Effector memory CD4-positive, alpha-beta T cell (primary cell): ENCODE measurements around the gene KCNQ4.

ENCODE experiments used
- DNase-seq, 3 donors: peaks; one replicate each; pipeline ENCODE4 v3.0.0-alpha.2; 2020
- H3K27ac ChIP-seq: 2 replicates; pipeline ENCODE4 v1.7.0; 2013; ENCODE audit warnings: mild to moderate bottlenecking, low read length, moderate library complexity; ENCODE audit not compliant: insufficient read depth, poor library complexity, severe bottlenecking
- H3K27me3 ChIP-seq: replicated peaks from 2 replicates; pipeline ENCODE4 v1.7.0; 2013; ENCODE audit warnings: mild to moderate bottlenecking, low read length; ENCODE audit not compliant: insufficient read depth, control insufficient read depth, poor library complexity, severe bottlenecking
- H3K36me3 ChIP-seq: 2 replicates; pipeline ENCODE4 v1.7.0; 2013; ENCODE audit warnings: mild to moderate bottlenecking, low read length, moderate library complexity; ENCODE audit not compliant: control insufficient read depth, insufficient read depth
- H3K4me1 ChIP-seq: 2 replicates; pipeline ENCODE4 v1.7.0; 2013; ENCODE audit warnings: low read length, mild to moderate bottlenecking; ENCODE audit not compliant: control insufficient read depth, insufficient read depth, poor library complexity, severe bottlenecking
- H3K4me3 ChIP-seq: 2 replicates; pipeline ENCODE4 v1.7.0; 2013; ENCODE audit warnings: low read length, low read depth, mild to moderate bottlenecking; ENCODE audit not compliant: insufficient read depth, poor library complexity, severe bottlenecking
- H3K9me3 ChIP-seq: 2 replicates; pipeline ENCODE4 v1.7.0; 2013; ENCODE audit warnings: mild to moderate bottlenecking, low read length, moderate library complexity; ENCODE audit not compliant: control insufficient read depth

The KCNQ4 gene

GRCh38 chr1:40825996-40826395 lies 42.4 kb downstream of the KCNQ4 start:
- H3K36me3 ChIP-seq, result no peaks in the 10 kb centered on the region
- no peak for DNase-seq
- H3K4me1 ChIP-seq, result peaks cover 11% of the 10 kb centered on the region
- H3K9me3 ChIP-seq, result no peaks in the 10 kb centered on the region
- H3K27ac ChIP-seq, result no peak overlapping the region
- no peaks in the 10 kb centered on the region for H3K27me3 ChIP-seq
- no peak overlapping the region for H3K4me3 ChIP-seq

GRCh38 chr1:40829631-40830245 lies 46.2 kb downstream of the KCNQ4 start:
- H3K9me3 ChIP-seq, result no peaks in the 10 kb centered on the region
- H3K4me3 ChIP-seq, result no peak overlapping the region
- no peak for DNase-seq
- no peaks in the 10 kb centered on the region for H3K36me3 ChIP-seq
- no peak overlapping the region for H3K27ac ChIP-seq
- peaks cover 11% of the 10 kb centered on the region for H3K4me1 ChIP-seq
- H3K27me3 ChIP-seq, result no peaks in the 10 kb centered on the region

GRCh38 chr1:40830419-40830943 lies 46.9 kb downstream of the KCNQ4 start:
- Histone ChIP-seq H3K4me3 (no peak overlapping the region), H3K36me3 (no peaks in the 10 kb centered on the region), H3K9me3 (no peaks in the 10 kb centered on the region), H3K4me1 (peaks cover 6% of the 10 kb centered on the region), H3K27me3 (no peaks in the 10 kb centered on the region), H3K27ac (no peak overlapping the region)
- DNase-seq, result no peak

GRCh38 chr1:40831001-40831732 lies 47.6 kb downstream of the KCNQ4 start:
- Histone ChIP-seq H3K27me3 (no peaks in the 10 kb centered on the region), H3K36me3 (no peaks in the 10 kb centered on the region), H3K9me3 (no peaks in the 10 kb centered on the region), H3K27ac (no peak overlapping the region), H3K4me1 (no peaks in the 10 kb centered on the region), H3K4me3 (no peak overlapping the region)
- DNase-seq, result no peak

GRCh38 chr1:40833979-40834378 lies 50.4 kb downstream of the KCNQ4 start:
- Histone ChIP-seq H3K36me3 (no peaks in the 10 kb centered on the region), H3K4me3 (no peak overlapping the region), H3K27ac (no peak overlapping the region), H3K9me3 (no peaks in the 10 kb centered on the region), H3K27me3 (no peaks in the 10 kb centered on the region), H3K4me1 (no peaks in the 10 kb centered on the region)
- no peak for DNase-seq

GRCh38 chr1:40834968-40835545 lies 51.5 kb downstream of the KCNQ4 start:
- Histone ChIP-seq H3K4me3 (no peak overlapping the region), H3K27ac (no peak overlapping the region), H3K36me3 (no peaks in the 10 kb centered on the region), H3K4me1 (no peaks in the 10 kb centered on the region), H3K27me3 (no peaks in the 10 kb centered on the region), H3K9me3 (no peaks in the 10 kb centered on the region)
- DNase-seq, result no peak

- Histone ChIP-seq H3K4me1 (no peaks in the 10 kb centered on the region), H3K9me3 (no peaks in the 10 kb centered on the region), H3K36me3 (no peaks in the 10 kb centered on the region)
Measured at GRCh38 chr1:40836283-40836682, 52.7 kb downstream of the KCNQ4 start.

GRCh38 chr1:40837601-40838000 lies 54.0 kb downstream of the KCNQ4 start:
- Histone ChIP-seq H3K4me3 (no peak overlapping the region), H3K27ac (no peak overlapping the region), H3K36me3 (no peaks in the 10 kb centered on the region), H3K9me3 (no peaks in the 10 kb centered on the region), H3K27me3 (no peaks in the 10 kb centered on the region), H3K4me1 (no peaks in the 10 kb centered on the region)
- DNase-seq, result no peak

More at GRCh38 chr1:40836283-40836682, 52.7 kb downstream of the KCNQ4 start:
- H3K27me3 ChIP-seq, result no peaks in the 10 kb centered on the region
- H3K27ac ChIP-seq, result no peak overlapping the region
- H3K4me3 ChIP-seq, result no peak overlapping the region
- DNase-seq, result no peak

GRCh38 chr1:40838045-40838979 lies 54.7 kb downstream of the KCNQ4 start:
- Histone ChIP-seq H3K4me3 (no peak overlapping the region), H3K9me3 (no peaks in the 10 kb centered on the region), H3K36me3 (no peaks in the 10 kb centered on the region), H3K4me1 (no peaks in the 10 kb centered on the region), H3K27ac (no peak overlapping the region), H3K27me3 (no peaks in the 10 kb centered on the region)
- no peak for DNase-seq
